Measurements from ENCODE around the gene PRDM16.

- TF ChIP-seq CTCF (IDR thresholded peaks at IDR 0.05) (no peak), POLR2A (IDR thresholded peaks at IDR 0.05) (no peak)
Observed at GRCh38 chr1:3163356-3163755, 94.4 kb downstream of the PRDM16 start.
